SW480 (cell line): Measurements from ENCODE around the gene IRAK1BP1.
"Not testable (repeated sequence)": the region's sequence is repeated elsewhere in the genome, so short reads cannot be mapped to it uniquely, and the experiment has no call there.

Experiments
- DNase-seq: peaks from one replicate; pipeline ENCODE4 v3.0.0-alpha.2; 2016; ENCODE audit warnings: low spot score

The IRAK1BP1 gene

GRCh38 chr6:78889901-78890300 is 22.6 kb downstream of the IRAK1BP1 start:
- DNase-seq: not testable (repeated sequence)

- no peak for DNase-seq
These were observed 28.9 kb downstream of the IRAK1BP1 start for GRCh38 chr6:78896227-78896626.

DNA sequence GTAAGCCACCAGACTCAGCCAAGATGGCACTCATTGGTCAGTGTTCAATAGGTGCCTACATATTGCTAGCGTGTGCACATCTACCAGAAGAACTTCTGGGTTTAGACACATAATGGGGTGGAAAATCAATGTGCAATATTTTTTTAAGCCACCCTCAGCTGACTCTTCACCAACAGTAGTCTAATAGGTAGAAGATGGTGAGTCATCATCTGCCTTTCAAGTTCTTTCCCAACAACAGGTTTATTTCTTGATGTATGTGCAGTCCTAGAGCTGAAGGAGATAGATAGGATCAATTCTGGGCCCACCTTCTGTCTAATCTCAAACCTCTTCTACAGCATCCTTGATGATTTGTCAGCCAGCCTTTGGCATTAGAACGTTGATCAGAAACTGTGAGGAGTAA is 41.3 kb downstream of the IRAK1BP1 start:
- no peak for DNase-seq

DNA sequence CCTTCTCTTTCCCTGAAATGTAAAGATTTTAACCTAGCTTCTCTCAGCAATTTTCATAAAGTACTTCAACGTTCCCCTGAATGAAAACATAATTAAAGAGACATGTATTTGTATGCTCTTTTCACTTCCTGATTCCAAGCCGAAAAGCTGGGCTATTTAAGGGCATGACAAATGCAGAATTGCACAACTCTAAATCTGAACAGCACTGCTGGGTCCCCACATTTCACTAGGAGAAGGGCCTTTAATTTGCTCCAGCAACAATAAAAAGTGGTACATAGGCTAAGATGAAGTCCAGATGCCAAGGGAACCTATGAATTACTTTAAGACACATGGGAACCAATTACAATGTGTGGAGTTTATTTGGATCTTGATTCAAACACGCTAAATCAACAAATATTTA is 42.0 kb downstream of the IRAK1BP1 start:
- no peak for DNase-seq

- no peak for DNase-seq
These were observed 42.7 kb downstream of the IRAK1BP1 start for GRCh38 chr6:78910010-78910409.

- no peak for DNase-seq
These were observed 43.3 kb downstream of the IRAK1BP1 start for GRCh38 chr6:78910591-78911171.

- no peak for DNase-seq
These were observed 44.0 kb downstream of the IRAK1BP1 start for GRCh38 chr6:78911218-78911940.

DNA sequence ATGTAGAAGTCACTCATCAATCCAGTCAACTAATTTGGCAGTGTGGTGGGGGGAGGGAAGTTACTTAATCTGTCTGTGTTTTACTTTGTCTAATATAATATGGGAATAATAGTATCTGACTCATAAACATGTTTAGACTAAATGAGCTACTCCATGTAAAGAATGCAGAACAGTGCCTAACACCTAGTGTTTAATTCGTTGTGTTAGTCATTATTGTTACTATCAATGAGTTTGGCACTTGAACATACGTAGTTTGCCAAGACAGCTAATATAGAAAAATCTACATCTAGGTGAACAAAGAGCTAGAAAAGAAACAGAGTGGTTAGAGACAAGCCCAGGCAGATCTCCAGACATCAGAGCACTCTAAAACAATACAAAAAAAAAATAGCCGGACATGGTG is 49.1 kb downstream of the IRAK1BP1 start:
- DNase-seq: no peak

DNA sequence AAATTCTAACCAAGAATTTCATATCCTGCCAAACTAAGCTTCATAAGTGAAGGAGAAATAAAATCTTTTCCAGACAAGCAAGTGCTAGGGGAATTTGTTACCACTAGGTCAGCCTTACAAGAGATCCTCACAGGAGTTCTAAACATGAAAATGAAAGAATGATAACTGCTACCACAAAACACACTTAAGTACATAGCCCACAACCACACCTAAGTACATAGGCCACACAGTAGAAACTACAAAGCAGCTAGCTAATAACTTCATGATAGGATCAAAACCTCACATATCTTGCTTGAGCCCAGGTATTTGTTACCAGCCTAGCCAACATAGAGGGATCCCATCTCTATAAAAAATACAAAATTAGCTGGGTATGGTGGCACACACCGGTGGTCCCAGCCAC is 50.4 kb downstream of the IRAK1BP1 start:
- no peak for DNase-seq

DNA sequence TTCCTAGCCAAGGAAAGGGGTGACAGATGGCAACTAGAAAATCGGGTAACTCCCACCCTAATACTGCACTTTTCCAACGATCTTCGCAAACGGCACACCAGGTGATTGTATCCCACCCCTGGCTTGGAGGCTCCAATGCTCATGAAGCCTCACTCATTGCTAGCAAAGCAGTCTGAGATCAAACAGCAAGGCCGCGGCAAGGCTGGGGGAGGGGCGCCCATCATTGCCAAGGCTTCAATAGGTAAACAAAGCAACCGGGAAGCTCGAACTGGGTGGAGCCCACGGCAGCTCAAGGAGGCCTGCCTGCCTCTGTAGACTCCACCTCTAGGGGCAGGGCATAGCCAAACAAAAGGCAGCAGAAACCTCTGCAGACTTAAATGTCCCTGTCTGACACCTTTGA is 53.8 kb downstream of the IRAK1BP1 start:
- DNase-seq: not testable (repeated sequence)

DNA sequence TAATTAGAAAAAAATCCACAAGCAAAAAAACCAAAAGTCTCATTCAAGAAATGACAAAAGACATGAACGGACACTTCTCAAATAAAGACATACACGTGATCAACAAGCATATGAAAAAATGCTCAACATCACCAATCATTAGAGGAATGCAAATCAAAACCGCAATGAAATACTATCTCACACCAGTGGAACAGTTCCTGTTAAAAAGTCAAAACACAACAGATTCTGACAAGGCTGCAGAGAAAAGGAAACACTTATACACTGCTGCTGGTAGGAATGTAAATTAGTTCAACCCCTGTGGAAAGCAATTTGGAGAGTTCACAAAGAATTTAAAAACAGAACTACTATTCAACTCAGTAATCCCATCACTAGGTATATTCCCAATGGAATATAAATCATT is 58.0 kb downstream of the IRAK1BP1 start:
- no peak for DNase-seq

DNA sequence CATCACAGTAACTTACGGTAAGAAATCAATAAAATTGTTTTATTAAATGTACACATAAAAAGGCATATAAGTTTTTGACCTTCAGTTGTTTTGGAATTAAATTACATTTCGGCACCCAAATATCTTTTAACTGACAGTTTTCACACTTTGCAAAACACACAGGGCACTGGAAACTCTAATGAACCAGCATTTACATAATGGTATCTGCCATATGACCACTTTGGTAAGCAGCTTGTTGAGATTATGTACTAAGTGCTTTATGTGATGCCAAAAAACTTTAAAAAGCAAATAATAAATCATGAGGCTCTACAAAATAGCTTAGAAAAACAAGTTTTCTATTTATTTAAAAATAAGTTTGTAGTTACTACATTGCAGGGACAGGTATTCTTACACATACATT is 68.2 kb downstream of the IRAK1BP1 start:
- DNase-seq: no peak

GRCh38 chr6:78936515-78936914 is 69.2 kb downstream of the IRAK1BP1 start:
- DNase-seq: no peak

DNA sequence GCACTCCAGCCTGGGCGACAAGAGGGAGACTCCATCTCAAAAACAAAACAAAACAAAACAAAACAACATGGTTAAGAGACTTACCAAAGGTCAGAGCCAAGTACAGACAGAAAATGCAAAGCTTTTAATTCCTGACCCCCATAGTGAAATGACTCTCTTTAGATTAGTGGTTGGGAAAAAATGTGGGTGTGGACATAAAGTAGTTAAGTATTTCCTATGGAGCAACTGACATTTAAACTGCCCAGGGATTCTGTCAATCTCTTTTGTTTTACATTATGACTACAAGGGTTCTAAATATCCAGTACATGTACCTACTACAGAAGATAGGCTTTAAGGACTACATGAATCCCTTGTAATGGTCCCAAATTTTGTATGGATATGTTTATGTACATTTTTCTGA is 75.1 kb downstream of the IRAK1BP1 start:
- no peak for DNase-seq

DNA sequence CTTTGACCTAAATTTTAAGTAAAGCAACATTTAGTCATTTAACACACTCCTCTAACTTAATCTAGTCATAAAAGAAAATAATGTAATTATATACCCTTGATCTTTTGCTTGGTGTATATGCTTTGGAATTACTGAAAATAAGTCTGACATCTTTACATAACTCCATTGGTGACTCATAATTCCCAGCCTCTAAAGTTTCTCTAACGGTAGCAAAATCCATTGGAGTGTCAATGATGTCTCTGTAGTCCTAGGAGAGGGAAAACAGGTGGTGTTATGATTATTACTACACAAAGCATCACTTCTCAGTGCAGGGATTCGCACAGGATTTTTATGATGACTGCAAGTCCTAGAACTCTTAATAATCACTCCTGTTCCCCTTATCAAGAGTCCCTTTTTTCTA is 80.2 kb downstream of the IRAK1BP1 start:
- no peak for DNase-seq

DNA sequence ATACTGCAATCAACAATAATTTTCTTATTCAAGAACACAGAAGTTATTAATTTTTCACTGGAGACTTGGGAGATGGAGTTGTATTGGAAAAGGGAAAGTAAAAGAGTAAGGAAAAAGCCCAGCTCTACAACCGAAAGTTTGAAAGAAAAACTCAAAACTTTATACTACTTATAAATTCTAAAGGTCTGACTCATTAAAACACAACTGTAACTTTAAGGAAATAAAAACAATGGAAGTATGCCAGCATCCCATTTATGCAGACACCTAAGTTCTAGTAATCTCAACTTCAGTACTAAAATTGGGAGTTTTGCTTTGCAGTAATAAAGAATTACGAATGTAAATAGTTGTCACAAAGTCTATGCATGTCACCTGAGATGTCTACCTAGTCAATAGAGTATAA is 80.6 kb downstream of the IRAK1BP1 start:
- DNase-seq: no peak

DNA sequence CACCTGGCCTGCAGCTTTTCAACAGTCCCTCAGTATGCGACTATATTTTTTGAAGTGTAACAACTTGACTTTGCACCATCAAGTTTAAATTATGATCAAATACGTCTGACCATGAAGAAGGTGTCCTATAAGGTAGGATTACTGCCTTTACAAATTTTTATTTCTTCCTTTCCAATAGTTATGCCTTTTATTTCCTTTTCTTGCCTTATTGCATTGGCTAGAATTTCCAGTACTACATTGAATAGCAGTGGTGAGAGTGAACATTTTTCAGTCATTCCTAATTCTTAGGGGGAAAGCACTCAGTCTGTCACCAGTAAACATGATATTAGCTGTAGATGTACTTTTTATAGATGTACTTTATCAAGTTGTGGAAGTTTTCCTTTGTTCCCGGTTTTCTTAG is 81.4 kb downstream of the IRAK1BP1 start:
- no peak for DNase-seq

DNA sequence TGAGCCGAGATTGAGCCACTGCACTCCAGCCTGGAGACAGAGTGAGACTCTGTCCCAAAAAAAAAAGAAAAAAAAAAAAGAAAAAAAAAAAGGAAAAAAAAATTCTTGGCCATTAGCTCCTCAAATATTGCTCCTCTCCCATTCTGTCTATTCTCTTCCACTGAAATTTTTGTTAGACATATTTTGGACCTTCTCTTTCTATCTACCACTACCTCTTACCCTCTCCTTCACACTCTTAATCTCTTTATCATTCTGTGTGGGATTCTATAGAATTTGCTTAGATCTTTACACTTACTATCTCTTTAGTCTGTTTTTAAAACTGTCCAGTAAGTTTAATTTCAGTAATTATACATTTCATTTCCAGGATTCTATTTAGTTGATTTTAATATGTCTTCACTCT is 85.0 kb downstream of the IRAK1BP1 start:
- no peak for DNase-seq
